Peyer's patch (tissue), 4 donors: ENCODE results near the gene GAB1. TPM values are rescaled to one million over a fixed set of nuclear protein-coding genes. Genes with fewer than 3 reads are reported as not detected.

Experiments used
- DNase-seq, 3 donors: peaks; one replicate each; pipeline ENCODE4 v3.0.0-alpha.2; 2017 to 2019
- H3K27ac ChIP-seq, 4 donors: fragments of 200-600 bp; sonication (generic); one replicate each; pipeline ENCODE4 v1.5.1; 2016 to 2019
- H3K27me3 ChIP-seq, 2 donors: fragments of 200-600 bp; sonication (generic); one replicate each; pipeline ENCODE4 v1.5.1; 2019
- H3K36me3 ChIP-seq, 3 donors: fragments of 200-600 bp; sonication (generic); one replicate each; pipeline ENCODE4 v1.5.1; 2016 to 2019
- H3K4me1 ChIP-seq, 4 donors: fragments of 200-600 bp; sonication (generic); one replicate each; pipeline ENCODE4 v1.5.1; 2016 to 2019
- H3K4me3 ChIP-seq, 4 donors: fragments of 200-600 bp; sonication (generic); 1 replicate in 3 of 4; 2 replicates in 1 of 4; pipeline ENCODE4 v1.5.1; 2016 to 2019; ENCODE audit warnings: mild to moderate bottlenecking in 1 of 4
- H3K9me3 ChIP-seq, 4 donors: fragments of 200-600 bp; sonication (generic); one replicate each; pipeline ENCODE4 v1.5.1; 2016 to 2019; ENCODE audit warnings: mild to moderate bottlenecking in 1 of 4
- POLR2A ChIP-seq, 2 donors: fragments of 450-650 bp; IDR thresholded peaks; one replicate each; pipeline ENCODE4 v1.5.1; 2017; ENCODE audit warnings: antibody characterized with exemption in 2 of 2, mild to moderate bottlenecking in 2 of 2, moderate library complexity in 2 of 2
- total RNA-seq, 4 donors: library from RNA; depleted of rRNA; stranded (reverse); fragments of >200 nt; gene quantifications; one replicate each; pipeline ENCODE4 v1.1.0, GENCODE V29; 2016
- TF ChIP-seq, protein P1 (sequence below), 6 experiments: fragments of 450-650 bp in 4 of 6; fragments of 200-600 bp in 2 of 6; sonication (generic) in 1 of 6; IDR thresholded peaks; one replicate each; pipeline ENCODE4 v1.5.1; 2017 to 2019; ENCODE audit warnings: antibody characterized with exemption in 6 of 6, mild to moderate bottlenecking in 3 of 6, moderate library complexity in 1 of 6

The GAB1 gene
- total RNA-seq, 4 donors from 2014 or later, result 31.9 to 76.7 (median 40.5) TPM

DNA sequence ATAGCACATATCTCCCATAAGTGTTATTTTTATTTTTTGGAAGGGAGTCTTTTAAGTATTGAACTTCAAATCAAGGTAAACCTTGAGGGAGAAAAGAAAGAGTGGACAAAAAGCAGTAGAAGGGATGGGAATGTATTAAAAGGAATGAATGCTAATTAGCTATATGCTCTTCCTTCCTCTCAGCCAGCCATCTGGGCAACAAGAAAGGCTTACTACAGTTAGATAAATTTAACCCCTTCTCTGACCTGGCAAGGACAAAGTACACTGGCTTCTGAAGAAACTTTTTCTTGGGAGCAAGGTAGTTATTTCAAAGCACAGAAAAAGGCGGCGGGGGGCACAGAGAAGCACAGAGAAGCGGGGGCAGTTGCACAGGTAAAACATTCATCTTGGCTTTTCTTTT is 54.6 kb downstream of the GAB1 start:
- Histone ChIP-seq H3K9me3 (no peaks in the 10 kb centered on the region), H3K4me3 (no peak overlapping the region), H3K36me3 (no peaks in the 10 kb centered on the region), H3K27me3 (no peaks in the 10 kb centered on the region), H3K4me1 (peaks cover 0 to 16% (median 0%) of the 10 kb centered on the region in 4 donors), H3K27ac (no peak overlapping the region)
- DNase-seq, result no peak
- no peak for TF ChIP-seq POLR2A (IDR thresholded peaks at IDR 0.05)
- TF ChIP-seq, protein P1, sequence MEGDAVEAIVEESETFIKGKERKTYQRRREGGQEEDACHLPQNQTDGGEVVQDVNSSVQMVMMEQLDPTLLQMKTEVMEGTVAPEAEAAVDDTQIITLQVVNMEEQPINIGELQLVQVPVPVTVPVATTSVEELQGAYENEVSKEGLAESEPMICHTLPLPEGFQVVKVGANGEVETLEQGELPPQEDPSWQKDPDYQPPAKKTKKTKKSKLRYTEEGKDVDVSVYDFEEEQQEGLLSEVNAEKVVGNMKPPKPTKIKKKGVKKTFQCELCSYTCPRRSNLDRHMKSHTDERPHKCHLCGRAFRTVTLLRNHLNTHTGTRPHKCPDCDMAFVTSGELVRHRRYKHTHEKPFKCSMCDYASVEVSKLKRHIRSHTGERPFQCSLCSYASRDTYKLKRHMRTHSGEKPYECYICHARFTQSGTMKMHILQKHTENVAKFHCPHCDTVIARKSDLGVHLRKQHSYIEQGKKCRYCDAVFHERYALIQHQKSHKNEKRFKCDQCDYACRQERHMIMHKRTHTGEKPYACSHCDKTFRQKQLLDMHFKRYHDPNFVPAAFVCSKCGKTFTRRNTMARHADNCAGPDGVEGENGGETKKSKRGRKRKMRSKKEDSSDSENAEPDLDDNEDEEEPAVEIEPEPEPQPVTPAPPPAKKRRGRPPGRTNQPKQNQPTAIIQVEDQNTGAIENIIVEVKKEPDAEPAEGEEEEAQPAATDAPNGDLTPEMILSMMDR (IDR thresholded peaks at IDR 0.05), result no peak

GRCh38 chr4:143391895-143392294 is 55.2 kb downstream of the GAB1 start:
- H3K36me3 ChIP-seq, result no peaks in the 10 kb centered on the region
- H3K4me3 ChIP-seq, result no peak overlapping the region
- DNase-seq, result no peak
- H3K27me3 ChIP-seq, result no peaks in the 10 kb centered on the region
- no peak overlapping the region for H3K27ac ChIP-seq
- peaks cover 0 to 16% (median 0%) of the 10 kb centered on the region in 4 donors for H3K4me1 ChIP-seq
- TF ChIP-seq, protein P1 (IDR thresholded peaks at IDR 0.05), result no peak
- TF ChIP-seq POLR2A (IDR thresholded peaks at IDR 0.05), result no peak
- no peaks in the 10 kb centered on the region for H3K9me3 ChIP-seq

GRCh38 chr4:143393195-143393594 is 56.5 kb downstream of the GAB1 start:
- no peak for TF ChIP-seq POLR2A (IDR thresholded peaks at IDR 0.05)
- TF ChIP-seq, protein P1 (IDR thresholded peaks at IDR 0.05), result no peak
- H3K4me3 ChIP-seq, result no peak overlapping the region
- H3K4me1 ChIP-seq, result peaks cover 0 to 21% (median 0%) of the 10 kb centered on the region in 4 donors
- DNase-seq, result no peak
- H3K27me3 ChIP-seq, result no peaks in the 10 kb centered on the region
- no peaks in the 10 kb centered on the region for H3K36me3 ChIP-seq
- no peaks in the 10 kb centered on the region for H3K9me3 ChIP-seq
- no peak overlapping the region for H3K27ac ChIP-seq

DNA sequence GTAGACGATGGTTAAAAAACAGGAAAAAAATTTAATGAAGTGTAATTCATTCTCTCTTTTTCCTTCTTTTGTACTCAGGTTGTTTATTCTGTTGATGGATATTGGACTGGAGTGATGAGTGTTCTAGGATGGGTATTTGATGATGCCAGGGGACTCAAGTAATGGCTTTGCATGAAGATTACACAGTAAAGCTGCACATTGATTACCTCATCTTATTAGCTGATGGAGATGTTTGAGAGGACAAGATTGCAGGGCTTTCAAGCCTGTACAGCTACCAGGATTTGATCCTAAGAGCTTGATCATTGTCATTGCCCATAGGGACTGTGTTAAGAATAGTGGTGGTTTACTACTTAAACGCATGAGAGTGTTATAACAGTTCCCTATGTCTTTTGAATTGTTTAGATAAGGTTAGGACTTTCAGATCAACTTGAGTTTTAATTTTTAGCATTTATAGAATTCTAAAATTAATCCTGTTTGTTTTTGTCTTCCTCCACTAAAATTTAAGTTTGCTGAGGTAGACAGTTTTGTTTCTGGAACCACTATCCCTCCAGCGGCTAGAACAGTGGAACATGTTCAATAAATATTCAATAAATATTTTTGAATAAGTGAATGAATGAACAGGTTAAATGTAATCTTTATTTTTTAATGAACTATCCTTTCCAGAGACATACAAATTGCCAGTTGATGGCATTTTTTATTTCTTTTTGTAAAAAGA is 58.2 kb downstream of the GAB1 start:
- H3K9me3 ChIP-seq, result no peaks in the 10 kb centered on the region
- DNase-seq, result no peak
- H3K36me3 ChIP-seq, result no peaks in the 10 kb centered on the region
- H3K4me3 ChIP-seq, result no peak overlapping the region
- no peak overlapping the region for H3K27ac ChIP-seq
- no peaks in the 10 kb centered on the region for H3K27me3 ChIP-seq
- TF ChIP-seq, protein P1 (IDR thresholded peaks at IDR 0.05), result no peak
- TF ChIP-seq POLR2A (IDR thresholded peaks at IDR 0.05), result no peak
- peaks cover 0 to 27% (median 0%) of the 10 kb centered on the region in 4 donors for H3K4me1 ChIP-seq

GRCh38 chr4:143396695-143397094 is 60.0 kb downstream of the GAB1 start:
- no peaks in the 10 kb centered on the region for H3K27me3 ChIP-seq
- no peaks in the 10 kb centered on the region for H3K9me3 ChIP-seq
- H3K36me3 ChIP-seq, result no peaks in the 10 kb centered on the region
- H3K4me1 ChIP-seq, result peaks cover 0 to 11% (median 0%) of the 10 kb centered on the region in 4 donors
- DNase-seq, result no peak
- TF ChIP-seq, protein P1 (IDR thresholded peaks at IDR 0.05), result no peak
- TF ChIP-seq POLR2A (IDR thresholded peaks at IDR 0.05), result no peak
- no peak overlapping the region for H3K27ac ChIP-seq
- no peak overlapping the region for H3K4me3 ChIP-seq
